Endothelial cell of umbilical vein (primary cell): ENCODE results near the gene RDH13. TPM values are rescaled to one million over a fixed set of nuclear protein-coding genes. Genes with fewer than 3 reads are reported as not detected.

Source experiments
- BruUV-seq: library from RNA; stranded (reverse); fragments of 400-500 nt; replicated peaks from 2 replicates; lab custom pipeline; 2021; lab: Mats Ljungman, UMichigan
- CTCF ChIA-PET: fragments of 300-600, 350-600 bp; sonication (Branson Sonifier 250); formaldehyde crosslinking; loops from one replicate; lab custom pipeline; 2021; ENCODE audit warnings: antibody characterized with exemption, inconsistent platforms; lab: Charles Lee
- POLR2A ChIA-PET: fragments of 300-600, 350-600 bp; sonication (Branson Sonifier 250); formaldehyde crosslinking; loops from one replicate; lab custom pipeline; 2021; ENCODE audit warnings: antibody characterized with exemption, inconsistent platforms; lab: Charles Lee
- DNase-seq: peaks from one replicate; pipeline ENCODE4 v3.0.0-alpha.2; 2011; ENCODE audit warnings: low read depth, low spot score
- FAIRE-seq: peaks from 2 replicates; lab custom pipeline; 2011; peaks lifted over from hg19 to GRCh38; lab: Jason Lieb, UNC
- H2AFZ ChIP-seq: 2 replicates; pipeline ENCODE4 v1.6.0; 2012; ENCODE audit warnings: low read depth, low read length, control low read depth, inconsistent platforms
- H3K27ac ChIP-seq: 2 replicates; pipeline ENCODE4 v1.5.1; 2011; ENCODE audit warnings: low read depth, mild to moderate bottlenecking, control low read depth, low read length, moderate library complexity; ENCODE audit not compliant: insufficient read depth
- H3K27me3 ChIP-seq, 2 experiments: 2 replicates each; pipeline versions ENCODE4 v1.6.0 to v1.6.1; 2011; ENCODE audit warnings: low read length in 2 of 2, mixed read lengths in 1 of 2; ENCODE audit not compliant: control insufficient read depth in 2 of 2, insufficient read depth in 2 of 2
- H3K36me3 ChIP-seq, 2 experiments: 2 replicates in 1 of 2; 3 replicates in 1 of 2; pipeline ENCODE4 v1.5.1; 2011; ENCODE audit warnings: low read length in 2 of 2, mild to moderate bottlenecking in 1 of 2, moderate library complexity in 1 of 2; ENCODE audit not compliant: control insufficient read depth in 2 of 2, insufficient read depth in 2 of 2; ENCODE audit errors: extremely low read depth in 1 of 2
- H3K4me1 ChIP-seq: 3 replicates; pipeline ENCODE4 v1.5.1; 2011; ENCODE audit warnings: mild to moderate bottlenecking, low read length; ENCODE audit not compliant: control insufficient read depth, insufficient read depth; ENCODE audit errors: extremely low read depth
- H3K4me2 ChIP-seq: 2 replicates; pipeline ENCODE4 v1.6.1; 2011; ENCODE audit warnings: low read length, control low read depth, mixed read lengths; ENCODE audit not compliant: insufficient read depth
- H3K4me3 ChIP-seq, 3 experiments: fragments of 200-600 bp in 1 of 3; sonication (generic), shearing (Covaris generic) in 1 of 3; replicated peaks in 1 of 3; 2 replicates each; pipeline ENCODE4 v1.5.1; 2011 to 2016; ENCODE audit warnings: control low read depth in 3 of 3, low read length in 3 of 3, mild to moderate bottlenecking in 2 of 3, inconsistent platforms in 1 of 3, low read depth in 1 of 3, moderate library complexity in 1 of 3; ENCODE audit not compliant: insufficient read depth in 1 of 3
- H3K79me2 ChIP-seq: 2 replicates; pipeline ENCODE4 v1.6.0; 2012; ENCODE audit warnings: low read length, inconsistent platforms; ENCODE audit not compliant: control insufficient read depth, insufficient read depth
- H3K9ac ChIP-seq: replicated peaks from 2 replicates; pipeline ENCODE3; 2011; ENCODE audit warnings: low read length, control low read depth; ENCODE audit not compliant: insufficient read depth; ENCODE audit errors: extremely low read depth
- H3K9me1 ChIP-seq: replicated peaks from 3 replicates; pipeline ENCODE4 v1.6.0; 2011; ENCODE audit warnings: mild to moderate bottlenecking, low read length; ENCODE audit not compliant: control insufficient read depth, insufficient read depth; ENCODE audit errors: extremely low read depth
- H3K9me3 ChIP-seq: replicated peaks from 2 replicates; pipeline ENCODE4 v1.5.1; 2012; ENCODE audit warnings: low read length, inconsistent platforms; ENCODE audit not compliant: control insufficient read depth, insufficient read depth
- H4K20me1 ChIP-seq: replicated peaks from 2 replicates; pipeline ENCODE3; 2011; ENCODE audit warnings: mild to moderate bottlenecking, low read length; ENCODE audit not compliant: control insufficient read depth, insufficient read depth; ENCODE audit errors: extremely low read depth
- EZH2 ChIP-seq: IDR thresholded peaks from 2 replicates; pipeline ENCODE4 v1.6.1; 2012; ENCODE audit warnings: borderline replicate concordance, low read depth, mild to moderate bottlenecking, moderate library complexity, low read length, inconsistent platforms; ENCODE audit not compliant: severe bottlenecking
- FOS ChIP-seq: IDR thresholded peaks from 2 replicates; pipeline ENCODE4 v1.6.1; 2011; ENCODE audit warnings: mild to moderate bottlenecking, low read length, moderate library complexity, borderline replicate concordance; ENCODE audit not compliant: insufficient read depth
- GATA2 ChIP-seq: IDR thresholded peaks from 2 replicates; pipeline ENCODE4 v1.7.0; 2011; ENCODE audit warnings: low read depth, mild to moderate bottlenecking, moderate library complexity, mixed read lengths, low read length; ENCODE audit not compliant: insufficient read length, insufficient read depth
- JUN ChIP-seq: IDR thresholded peaks from 2 replicates; pipeline ENCODE4 v1.6.1; 2011; ENCODE audit warnings: borderline replicate concordance, low read depth; ENCODE audit not compliant: insufficient read length, insufficient read depth
- MYC ChIP-seq: IDR thresholded peaks from one replicate; pipeline ENCODE4 v1.6.1; 2011; ENCODE audit warnings: mild to moderate bottlenecking, low read depth, low read length
- POLR2A ChIP-seq: IDR thresholded peaks from 2 replicates; pipeline ENCODE4 v1.6.1; 2012; ENCODE audit warnings: low read depth, mild to moderate bottlenecking, control low read depth, low read length
- POLR2AphosphoS5 ChIP-seq: IDR thresholded peaks from 2 replicates; pipeline ENCODE4 v1.6.1; 2012; ENCODE audit warnings: low read depth, mild to moderate bottlenecking, control low read depth, low read length, moderate library complexity; ENCODE audit not compliant: insufficient read depth
- dilution Hi-C: fragments of 300-500 bp; cut with MboI; formaldehyde crosslinking; loops from one replicate; pipeline ENCODE4 v1.15.0; 2019; ENCODE audit warnings: low sequenced_read_pairs; ENCODE audit not compliant: extremely low pct_ligation_motif_present
- intact Hi-C: fragments of 100-400 bp; cut with micrococcal nuclease; formaldehyde crosslinking; loops from one replicate; pipeline ENCODE4 v1.10.0; 2022
- polyA plus RNA-seq, 4 experiments: library from polyadenylated mRNA; depleted of rRNA in 3 of 4; stranded (reverse) in 3 of 4; unstranded in 1 of 4; fragments of >200 nt; gene quantifications; 2 replicates each; pipeline versions ENCODE4 v1.2.1 to v1.2.3, GENCODE V29; 2011 to 2012; ENCODE audit warnings: missing spikeins in 1 of 4
- total RNA-seq: library from RNA; stranded (reverse); gene quantifications from 2 replicates; pipeline ENCODE4 v1.2.3, GENCODE V29; 2021
- TF ChIP-seq, protein P1 (sequence below): IDR thresholded peaks from 2 replicates; pipeline ENCODE4 v1.6.1; 2011; ENCODE audit not compliant: insufficient read depth, insufficient read length
- TF ChIP-seq, protein P2 (sequence below), 2 donors: IDR thresholded peaks; 1 replicate in 1 of 2; 2 replicates in 1 of 2; pipeline ENCODE4 v1.5.1; 2011; ENCODE audit warnings: low read length in 2 of 2, mild to moderate bottlenecking in 2 of 2, moderate library complexity in 2 of 2, control low read depth in 1 of 2, inconsistent platforms in 1 of 2, low read depth in 1 of 2; ENCODE audit not compliant: insufficient read depth in 1 of 2; ENCODE audit errors: extremely low read depth in 1 of 2

RDH13 gene
- total and polyA plus RNA-seq, 2 donors (not counting 3 experiments of a cell fraction or from before 2014, with no cell fraction given) = 8.7 to 19.6 TPM

DNA sequence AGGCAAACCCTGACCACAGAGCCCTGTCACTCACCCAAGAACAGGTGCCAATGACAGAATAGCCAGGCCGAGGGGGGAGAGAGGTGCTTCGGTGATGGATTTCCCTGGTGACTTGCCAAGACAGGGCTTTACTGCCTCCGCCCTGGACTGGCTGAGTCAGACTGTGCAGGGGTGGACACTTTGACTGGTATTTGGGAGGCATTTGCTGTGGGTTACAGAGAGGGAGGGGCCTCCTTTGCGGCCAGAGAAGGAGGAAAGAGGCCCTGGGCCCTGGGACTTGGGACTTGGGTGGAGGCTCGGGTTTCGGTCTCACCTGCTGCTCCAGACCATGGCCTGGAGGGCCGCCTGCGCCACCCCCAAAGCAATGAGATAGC is 8.2 kb upstream of the RDH13 start:
- dilution Hi-C loops = no loop called here
- no peak overlapping the region for H2AFZ ChIP-seq
- BruUV-seq = no TSS peak

More for the DNA sequence above, 8.2 kb upstream of the RDH13 start:
- ChIA-PET CTCF (no interaction called here), POLR2A (no interaction called here)
- H3K27me3 ChIP-seq = peaks cover 20 to 23% of the 10 kb centered on the region in 2 experiments
- no peak overlapping the region for H3K4me3 ChIP-seq
- intact Hi-C loops = no loop called here
- H3K9me3 ChIP-seq = no peaks in the 10 kb centered on the region
- no peaks in the 10 kb centered on the region for H3K79me2 ChIP-seq
- H3K36me3 ChIP-seq = no peaks in the 10 kb centered on the region
- peak; percentile 80 for FAIRE-seq
- no peak overlapping the region for H3K9ac ChIP-seq
- no peak for TF ChIP-seq MYC
- TF ChIP-seq POLR2A = no peak
- no peak for TF ChIP-seq POLR2AphosphoS5
- no peak for TF ChIP-seq EZH2
- no peak for TF ChIP-seq JUN
- TF ChIP-seq GATA2 = no peak
- TF ChIP-seq, protein P1, sequence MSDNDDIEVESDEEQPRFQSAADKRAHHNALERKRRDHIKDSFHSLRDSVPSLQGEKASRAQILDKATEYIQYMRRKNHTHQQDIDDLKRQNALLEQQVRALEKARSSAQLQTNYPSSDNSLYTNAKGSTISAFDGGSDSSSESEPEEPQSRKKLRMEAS = no peak
- TF ChIP-seq FOS = no peak
- TF ChIP-seq, protein P2, sequence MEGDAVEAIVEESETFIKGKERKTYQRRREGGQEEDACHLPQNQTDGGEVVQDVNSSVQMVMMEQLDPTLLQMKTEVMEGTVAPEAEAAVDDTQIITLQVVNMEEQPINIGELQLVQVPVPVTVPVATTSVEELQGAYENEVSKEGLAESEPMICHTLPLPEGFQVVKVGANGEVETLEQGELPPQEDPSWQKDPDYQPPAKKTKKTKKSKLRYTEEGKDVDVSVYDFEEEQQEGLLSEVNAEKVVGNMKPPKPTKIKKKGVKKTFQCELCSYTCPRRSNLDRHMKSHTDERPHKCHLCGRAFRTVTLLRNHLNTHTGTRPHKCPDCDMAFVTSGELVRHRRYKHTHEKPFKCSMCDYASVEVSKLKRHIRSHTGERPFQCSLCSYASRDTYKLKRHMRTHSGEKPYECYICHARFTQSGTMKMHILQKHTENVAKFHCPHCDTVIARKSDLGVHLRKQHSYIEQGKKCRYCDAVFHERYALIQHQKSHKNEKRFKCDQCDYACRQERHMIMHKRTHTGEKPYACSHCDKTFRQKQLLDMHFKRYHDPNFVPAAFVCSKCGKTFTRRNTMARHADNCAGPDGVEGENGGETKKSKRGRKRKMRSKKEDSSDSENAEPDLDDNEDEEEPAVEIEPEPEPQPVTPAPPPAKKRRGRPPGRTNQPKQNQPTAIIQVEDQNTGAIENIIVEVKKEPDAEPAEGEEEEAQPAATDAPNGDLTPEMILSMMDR (IDR thresholded peaks at IDR 0.05; ENCODE audit: extremely low read depth in 1 of 2, insufficient read depth in 1 of 2, low read depth in 1 of 2, low read length in 2 of 2) = no peak
- no peak for DNase-seq
- no peak overlapping the region for H3K4me2 ChIP-seq
- H3K9me1 ChIP-seq = no peaks in the 10 kb centered on the region
- no peaks in the 10 kb centered on the region for H4K20me1 ChIP-seq
- no peak overlapping the region for H3K27ac ChIP-seq
- H3K4me1 ChIP-seq = peaks cover 6% of the 10 kb centered on the region
